ENCODE results near the gene ZNF445. TPM values are rescaled to one million over a fixed set of nuclear protein-coding genes. Genes with fewer than 3 reads are reported as not detected.

The ZNF445 gene
- total and polyA plus RNA-seq, 9 of the 15 experiments (the other 6 are each of a cell fraction or from before 2014, with no cell fraction given) = 1.2 to 26.9 (median 10.6) TPM

DNA sequence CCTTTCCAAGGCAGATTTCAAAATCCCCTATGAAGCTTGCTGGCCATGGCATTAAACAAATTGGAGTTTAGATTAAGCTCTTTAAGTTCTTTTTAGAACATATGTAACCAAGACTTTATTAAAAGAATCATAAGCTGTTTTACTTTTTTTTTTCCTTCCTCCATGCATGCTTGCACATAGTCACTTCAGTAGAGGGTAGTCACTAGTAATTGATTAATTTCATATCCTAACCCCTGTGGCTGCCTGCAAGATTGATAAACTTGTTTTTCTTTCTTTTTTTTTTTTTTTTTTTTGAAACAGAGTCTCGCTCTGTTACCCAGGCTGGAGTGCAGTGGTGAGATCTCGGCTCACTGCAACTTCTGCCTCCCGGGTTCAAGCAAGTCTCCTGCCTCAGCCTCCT is 44.3 kb upstream of the ZNF445 start:
- H3K36me3 ChIP-seq (ENCODE audit: control insufficient read depth, insufficient read depth, low read length) = no peaks in the 10 kb centered on the region
- no peak overlapping the region for H2AFZ ChIP-seq (ENCODE audit: low read depth, low read length)
- intact Hi-C loops (cut with micrococcal nuclease) (no loop called here), in situ Hi-C loops (cut with MboI) (no loop called here)
- POLR2A ChIA-PET = interaction anchor here (0.6 to 0.7 kb wide), 2 partner anchors 11 to 508 kb away, joined by 3 read pairs; no protein-coding TSS in a partner anchor
- no peak overlapping the region for H3K27ac ChIP-seq (ENCODE audit: extremely low read depth, low read depth, low read length)
- CTCF ChIA-PET (ENCODE audit: low intra/inter-chr PET ratio) = no interaction called here
- no peaks in the 10 kb centered on the region for H3K79me2 ChIP-seq (ENCODE audit: control insufficient read depth, insufficient read depth, low read length)
- H4K20me1 ChIP-seq (replicated peaks; ENCODE audit: control insufficient read depth, insufficient read depth, low read length) = no peaks in the 10 kb centered on the region; the same call in 1 of the 2 replicates
- no peak for TF ChIP-seq SAFB2 (IDR thresholded peaks at IDR 0.05; ENCODE audit: borderline replicate concordance, low read depth, low read length, severe bottlenecking)
- no peak for TF ChIP-seq EZH2 (IDR thresholded peaks at IDR 0.05; ENCODE audit: borderline replicate concordance, low read depth, low read length)
- TF ChIP-seq SRF (CRISPR knock-in tag; IDR thresholded peaks at IDR 0.05) = no peak
- TF ChIP-seq, protein P1, sequence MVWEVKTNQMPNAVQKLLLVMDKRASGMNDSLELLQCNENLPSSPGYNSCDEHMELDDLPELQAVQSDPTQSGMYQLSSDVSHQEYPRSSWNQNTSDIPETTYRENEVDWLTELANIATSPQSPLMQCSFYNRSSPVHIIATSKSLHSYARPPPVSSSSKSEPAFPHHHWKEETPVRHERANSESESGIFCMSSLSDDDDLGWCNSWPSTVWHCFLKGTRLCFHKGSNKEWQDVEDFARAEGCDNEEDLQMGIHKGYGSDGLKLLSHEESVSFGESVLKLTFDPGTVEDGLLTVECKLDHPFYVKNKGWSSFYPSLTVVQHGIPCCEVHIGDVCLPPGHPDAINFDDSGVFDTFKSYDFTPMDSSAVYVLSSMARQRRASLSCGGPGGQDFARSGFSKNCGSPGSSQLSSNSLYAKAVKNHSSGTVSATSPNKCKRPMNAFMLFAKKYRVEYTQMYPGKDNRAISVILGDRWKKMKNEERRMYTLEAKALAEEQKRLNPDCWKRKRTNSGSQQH (CRISPR knock-in tag; IDR thresholded peaks at IDR 0.05) = no peak
- TF ChIP-seq EP300 (IDR thresholded peaks at IDR 0.05; ENCODE audit: low read length) = no peak
- TF ChIP-seq, protein P2, sequence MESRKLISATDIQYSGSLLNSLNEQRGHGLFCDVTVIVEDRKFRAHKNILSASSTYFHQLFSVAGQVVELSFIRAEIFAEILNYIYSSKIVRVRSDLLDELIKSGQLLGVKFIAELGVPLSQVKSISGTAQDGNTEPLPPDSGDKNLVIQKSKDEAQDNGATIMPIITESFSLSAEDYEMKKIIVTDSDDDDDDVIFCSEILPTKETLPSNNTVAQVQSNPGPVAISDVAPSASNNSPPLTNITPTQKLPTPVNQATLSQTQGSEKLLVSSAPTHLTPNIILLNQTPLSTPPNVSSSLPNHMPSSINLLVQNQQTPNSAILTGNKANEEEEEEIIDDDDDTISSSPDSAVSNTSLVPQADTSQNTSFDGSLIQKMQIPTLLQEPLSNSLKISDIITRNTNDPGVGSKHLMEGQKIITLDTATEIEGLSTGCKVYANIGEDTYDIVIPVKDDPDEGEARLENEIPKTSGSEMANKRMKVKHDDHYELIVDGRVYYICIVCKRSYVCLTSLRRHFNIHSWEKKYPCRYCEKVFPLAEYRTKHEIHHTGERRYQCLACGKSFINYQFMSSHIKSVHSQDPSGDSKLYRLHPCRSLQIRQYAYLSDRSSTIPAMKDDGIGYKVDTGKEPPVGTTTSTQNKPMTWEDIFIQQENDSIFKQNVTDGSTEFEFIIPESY (CRISPR knock-in tag; IDR thresholded peaks at IDR 0.05) = no peak
- TF ChIP-seq ZNF121 (CRISPR knock-in tag; conservative IDR thresholded peaks at IDR 0.05) = no peak
- TF ChIP-seq TOE1 (IDR thresholded peaks at IDR 0.05; ENCODE audit: borderline replicate concordance) = no peak
- TF ChIP-seq TOE1 (CRISPR knock-in tag; IDR thresholded peaks at IDR 0.05; ENCODE audit: borderline replicate concordance, low read depth) = no peak
- FAIRE-seq = no peak
- ATAC-seq = no peak
- H3K9ac ChIP-seq (ENCODE audit: insufficient read depth in 1 of 2, low read depth in 2 of 2, low read length in 2 of 2) = no peak overlapping the region
- no TSS peak for BruUV-seq (replicated peaks)
- no peak overlapping the region for H3K4me3 ChIP-seq
- WGBS (ENCODE audit: insufficient coverage, low coverage, missing lambda C conversion rate) = 52% methylated on average over 2 of the region's 3 CpGs
- H3K27me3 ChIP-seq (ENCODE audit: control insufficient read depth in 2 of 2, insufficient read depth in 2 of 2, low read length in 2 of 2) = no peaks in the 10 kb centered on the region; a peak in 1 of 5 replicates
- 0 out of 2 replicates have a peak, but pooled peaks cover 3% of the 10 kb centered on the region for H3K9me3 ChIP-seq (replicated peaks; ENCODE audit: control insufficient read depth, insufficient read depth, low read depth, low read length)
- no peak overlapping the region for H3K4me2 ChIP-seq (ENCODE audit: insufficient read depth, low read length)
- H3K4me1 ChIP-seq (replicated peaks in 1 of 2; ENCODE audit: control insufficient read depth in 2 of 2, insufficient read depth in 2 of 2, low read length in 2 of 2) = peaks cover 4 to 16% of the 10 kb centered on the region in 2 experiments; a peak in 4 of 5 replicates
- DNase-seq (ENCODE audit: extremely low read depth in 1 of 4, low spot score in 3 of 4) = no peak
- no peaks in the 10 kb centered on the region for H3K9me1 ChIP-seq (ENCODE audit: control insufficient read depth, insufficient read depth, low read length)

All from K562 (cell line).